Medulla oblongata (tissue), 1 donor: ENCODE results near the gene GPSM3.
A peak's percentile ranks its signal among the peaks of the same experiment; 100 is the strongest.
"Not testable (repeated sequence)": the region's sequence is repeated elsewhere in the genome, so short reads cannot be mapped to it uniquely, and the experiment has no call there.

Experiments used
- DNase-seq: peaks from one replicate; pipeline ENCODE4 v3.0.0-alpha.2; 2015; ENCODE audit errors: extremely low spot score

Gene GPSM3

DNA sequence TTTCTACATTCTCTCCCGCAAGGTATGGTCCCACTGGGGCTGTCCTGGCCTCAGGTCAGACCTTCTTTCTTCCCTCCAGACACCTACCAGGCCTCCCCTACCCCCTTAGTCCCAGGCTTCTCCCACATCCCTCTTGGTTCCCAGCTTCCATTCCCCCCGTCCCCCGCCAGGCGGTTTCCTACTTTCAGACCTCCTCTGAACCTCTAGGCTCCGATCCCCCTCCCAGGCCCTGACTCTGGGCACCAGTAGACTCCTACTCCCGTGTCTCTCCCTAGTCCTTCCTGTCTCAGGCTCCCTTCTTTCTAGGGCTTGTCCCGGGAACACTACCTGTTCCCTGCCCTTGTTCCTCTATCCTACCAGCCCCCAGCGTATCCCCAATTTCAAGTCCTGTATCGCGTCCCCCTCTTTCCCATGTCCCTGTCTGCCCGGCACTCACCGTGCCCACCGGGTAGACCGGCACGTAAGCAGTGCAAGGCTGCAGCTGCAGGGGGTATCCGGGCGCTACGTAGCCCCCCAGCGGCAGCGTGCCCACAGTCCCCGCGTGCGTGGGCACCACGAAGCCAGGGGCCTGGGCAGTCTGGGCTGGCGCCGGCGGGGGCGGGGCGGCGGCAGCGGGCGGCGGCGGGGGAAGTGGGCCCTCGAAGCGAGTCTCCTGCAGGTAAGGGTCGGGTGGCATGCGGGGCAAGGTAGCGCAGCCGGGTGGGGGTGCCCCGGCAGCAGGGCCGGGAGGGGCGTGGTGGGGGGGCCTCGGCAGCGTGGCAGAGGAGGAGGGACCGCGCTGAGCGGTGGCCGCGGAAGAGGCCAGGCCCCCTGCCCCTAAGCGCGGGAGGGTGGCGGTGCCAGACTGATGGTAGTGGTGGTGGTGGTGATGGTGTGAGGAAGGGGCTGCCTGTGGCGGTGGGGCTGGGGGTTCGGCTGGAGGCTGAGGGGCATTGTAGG, 42.2 kb downstream of the GPSM3 start:
- no peak for DNase-seq

GRCh38 chr6:32149092-32149755, 43.2 kb downstream of the GPSM3 start:
- no peak for DNase-seq

GRCh38 chr6:32148289-32149091, 44.0 kb downstream of the GPSM3 start:
- peak; percentile 47 for DNase-seq

DNA sequence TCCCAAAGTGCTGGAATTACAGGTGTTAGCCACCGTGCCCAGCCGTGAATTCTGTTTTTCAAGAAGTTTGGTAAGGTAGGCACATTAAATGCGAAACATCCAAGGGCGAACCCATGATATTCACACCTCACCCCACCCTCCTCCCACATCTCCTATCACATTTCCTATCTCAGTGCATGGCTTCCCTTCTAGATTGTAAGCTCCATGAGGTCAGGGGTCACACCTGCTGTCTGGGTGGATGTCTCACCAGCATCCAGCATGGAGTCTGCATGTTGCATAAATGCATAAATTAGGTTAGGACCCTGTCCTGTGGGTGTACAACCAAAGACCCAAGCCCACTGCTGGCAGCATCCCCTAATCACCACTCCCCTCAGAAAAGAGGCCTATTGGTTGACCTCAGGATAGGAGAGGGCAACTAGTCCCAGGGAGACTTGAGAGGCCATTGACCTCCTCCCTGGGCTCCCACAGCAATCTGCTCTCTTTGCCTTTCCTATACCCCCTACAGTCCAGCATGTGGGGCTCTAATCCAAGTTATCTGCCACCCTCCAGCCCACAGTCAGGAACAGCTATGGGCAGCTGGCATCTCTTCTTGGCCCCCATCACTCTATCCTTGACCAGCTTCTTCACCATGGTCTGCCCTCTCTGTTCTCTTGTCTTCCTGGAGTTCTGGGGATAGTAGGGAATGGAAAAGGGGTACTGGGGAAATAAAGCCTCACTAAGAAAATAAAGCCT, 44.9 kb downstream of the GPSM3 start:
- no peak for DNase-seq

DNA sequence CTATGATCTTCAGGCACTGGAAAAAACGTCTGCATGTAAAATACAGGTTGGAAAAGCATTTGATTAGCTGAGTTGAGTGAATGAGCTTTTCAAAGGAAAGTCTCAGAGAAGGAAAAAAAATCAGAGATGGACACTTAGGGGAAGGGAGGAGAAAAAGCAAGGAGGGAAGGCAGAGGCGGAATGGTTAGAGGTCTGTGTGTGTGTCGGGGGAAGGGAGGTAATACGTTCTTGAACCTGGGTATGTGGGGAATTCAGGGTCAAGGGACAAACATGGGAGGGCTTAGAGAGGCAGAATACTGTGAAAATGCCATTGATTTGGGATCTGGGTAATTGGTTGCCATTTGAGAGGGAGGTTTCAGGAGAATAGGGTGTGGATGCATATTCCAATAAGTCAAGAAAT, 45.8 kb downstream of the GPSM3 start:
- DNase-seq = no peak

GRCh38 chr6:32146287-32146686, 46.2 kb downstream of the GPSM3 start:
- DNase-seq = no peak

DNA sequence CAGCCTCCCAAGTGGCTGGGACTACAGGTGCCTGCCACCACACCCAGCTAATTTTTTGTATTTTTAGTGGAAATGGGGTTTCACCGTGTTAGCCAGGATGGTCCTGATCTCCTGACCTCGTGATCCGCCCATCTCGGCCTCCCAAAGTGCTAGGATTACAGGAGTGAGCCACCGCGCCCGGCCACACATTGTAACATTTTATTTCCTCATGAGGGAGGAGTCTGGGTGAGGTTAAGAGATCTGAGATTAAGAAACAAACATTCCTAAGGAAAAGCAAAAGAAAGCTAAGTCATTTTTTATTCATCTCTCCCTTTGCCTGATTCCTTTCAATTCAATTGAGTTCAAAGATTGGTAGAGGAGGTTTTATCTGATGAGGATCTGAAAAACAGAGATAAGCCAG, 48.2 kb downstream of the GPSM3 start:
- DNase-seq = not testable (repeated sequence)
